GM12892 (cell line): Measurements from ENCODE around the gene PPP1R16B.

Experiments used
- POLR2A ChIP-seq: IDR thresholded peaks from 2 replicates; pipeline ENCODE4 v1.6.1; 2011; ENCODE audit warnings: low read depth, low read length, control low read depth
- POLR2AphosphoS5 ChIP-seq: IDR thresholded peaks from 2 replicates; pipeline ENCODE4 v1.6.1; 2011; ENCODE audit warnings: low read depth, low read length, control low read depth
- TAF1 ChIP-seq: IDR thresholded peaks from 2 replicates; pipeline ENCODE4 v1.6.1; 2011; ENCODE audit warnings: low read depth, mild to moderate bottlenecking, control low read depth, low read length, borderline replicate concordance

GRCh38 chr20:38862226-38862625 is 56.7 kb downstream of the PPP1R16B start:
- TF ChIP-seq POLR2A = no peak
- no peak for TF ChIP-seq POLR2AphosphoS5
- TF ChIP-seq TAF1 = no peak
